NCI-H1105 treated with DMSO at 0.1 percent for 48 hours (cell line): Measurements from ENCODE around the gene ERC2.
"Not testable (repeated sequence)": the region's sequence is repeated elsewhere in the genome, so short reads cannot be mapped to it uniquely, and the experiment has no call there.

Source experiments
- DNase-seq: peaks from one replicate; lab custom pipeline; 2025; lab: John Stamatoyannopoulos, UW

ERC2 gene

GRCh38 chr3:56119575-56120349 lies 348.5 kb downstream of the ERC2 start:
- DNase-seq: no peak

- DNase-seq: no peak
These were observed 349.3 kb downstream of the ERC2 start for GRCh38 chr3:56118968-56119367.

GRCh38 chr3:56115698-56116097 lies 352.6 kb downstream of the ERC2 start:
- DNase-seq: no peak

GRCh38 chr3:56115199-56115598 lies 353.1 kb downstream of the ERC2 start:
- no peak for DNase-seq

- no peak for DNase-seq
These were observed 354.4 kb downstream of the ERC2 start for GRCh38 chr3:56113908-56114307.

GRCh38 chr3:56113231-56113630 lies 355.0 kb downstream of the ERC2 start:
- no peak for DNase-seq

GRCh38 chr3:56111606-56112304 lies 356.5 kb downstream of the ERC2 start:
- DNase-seq: no peak

GRCh38 chr3:56110886-56111285 lies 357.4 kb downstream of the ERC2 start:
- no peak for DNase-seq

GRCh38 chr3:56107157-56107556 lies 361.1 kb downstream of the ERC2 start:
- no peak for DNase-seq

GRCh38 chr3:56102032-56102431 lies 366.2 kb downstream of the ERC2 start:
- no peak for DNase-seq

GRCh38 chr3:56101576-56101975 lies 366.7 kb downstream of the ERC2 start:
- no peak for DNase-seq

GRCh38 chr3:56096999-56097398 lies 371.3 kb downstream of the ERC2 start:
- DNase-seq: no peak

GRCh38 chr3:56094170-56094569 lies 374.1 kb downstream of the ERC2 start:
- DNase-seq: no peak

GRCh38 chr3:56089739-56090138 lies 378.5 kb downstream of the ERC2 start:
- DNase-seq: no peak

- peak; percentile 13 for DNase-seq
These were observed 380.7 kb downstream of the ERC2 start for GRCh38 chr3:56087451-56088053.

- DNase-seq: no peak
These were observed 381.9 kb downstream of the ERC2 start for GRCh38 chr3:56086355-56086754.

- DNase-seq: no peak
These were observed 387.0 kb downstream of the ERC2 start for GRCh38 chr3:56081246-56081645.

GRCh38 chr3:56076746-56077145 lies 391.5 kb downstream of the ERC2 start:
- no peak for DNase-seq

GRCh38 chr3:56075089-56075488 lies 393.2 kb downstream of the ERC2 start:
- no peak for DNase-seq

- no peak for DNase-seq
These were observed 398.5 kb downstream of the ERC2 start for GRCh38 chr3:56069766-56070165.

GRCh38 chr3:56066405-56066804 lies 401.9 kb downstream of the ERC2 start:
- not testable (repeated sequence) for DNase-seq

- DNase-seq: no peak
These were observed 403.6 kb downstream of the ERC2 start for GRCh38 chr3:56064684-56065083.

GRCh38 chr3:56061279-56061626 lies 407.0 kb downstream of the ERC2 start:
- no peak for DNase-seq
